Measurements from ENCODE around the gene PRDX1. TPM values are rescaled to one million over a fixed set of nuclear protein-coding genes. Genes with fewer than 3 reads are reported as not detected.
"Not testable (repeated sequence)": the region's sequence is repeated elsewhere in the genome, so short reads cannot be mapped to it uniquely, and the experiment has no call there.

Gene PRDX1
- total and polyA plus RNA-seq, 12 donors: 343 to 908 (median 452) TPM

DNA sequence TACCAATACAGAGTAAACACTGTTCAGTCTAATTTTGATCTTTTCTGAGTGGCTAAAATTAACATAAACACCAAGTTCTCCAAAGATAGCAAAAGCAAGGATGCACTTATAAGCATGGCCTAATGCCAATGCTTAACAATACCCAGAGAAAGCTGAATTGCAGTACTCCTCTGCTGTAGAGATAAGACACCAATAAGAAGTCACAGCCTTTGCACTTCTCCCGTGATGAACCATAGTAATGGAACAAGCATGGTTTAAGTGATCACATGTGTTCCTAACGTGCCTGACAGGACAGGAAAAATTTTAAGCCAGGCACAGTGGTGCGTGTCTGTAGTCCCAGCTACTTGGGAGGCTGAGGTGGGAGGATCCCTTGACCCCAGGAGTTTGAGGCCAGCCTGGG lies 5.6 kb downstream of the PRDX1 start:
- no peak overlapping the region for H3K27ac ChIP-seq
- no peaks in the 10 kb centered on the region for H3K9me3 ChIP-seq (replicated peaks in 1 of 3)
- peaks cover 0 to 70% of the 10 kb centered on the region in 2 donors for H3K36me3 ChIP-seq (replicated peaks in 1 of 2)
- H3K4me3 ChIP-seq: no peak overlapping the region
- H3K4me1 ChIP-seq (replicated peaks in 1 of 2): peaks cover 5 to 21% of the 10 kb centered on the region in 2 donors
- no peaks in the 10 kb centered on the region for H3K27me3 ChIP-seq
- intact Hi-C loops (cut with DNase I): loop anchor here in 1 of 2 donors (5.0 kb wide), 1 partner anchor 51 kb away; no protein-coding TSS in a partner anchor
- 54 to 76% (median 60%) methylated on average over 3 of the region's 3 CpGs for WGBS, 4 donors
- no peak for DNase-seq
- TF ChIP-seq POLR2A (IDR thresholded peaks at IDR 0.05) (no peak), CTCF (IDR thresholded peaks at IDR 0.05) (no peak)

- intact Hi-C loops (cut with DNase I): loop anchor here in 1 of 2 donors (5.0 kb wide), 1 partner anchor 54 kb away; no protein-coding TSS in a partner anchor
These were observed 8.0 kb downstream of the PRDX1 start for GRCh38 chr1:45513532-45514260.

GRCh38 chr1:45512641-45513054 lies 9.0 kb downstream of the PRDX1 start:
- no peak for TF ChIP-seq POLR2A (IDR thresholded peaks at IDR 0.05)
- TF ChIP-seq CTCF (IDR thresholded peaks at IDR 0.05): peak; percentile 45 to 69 (median 66)
- peak; percentile 68 to 87 (median 71) for DNase-seq
- intact Hi-C loops (cut with DNase I): loop anchor here in 1 of 2 donors (5.0 kb wide), 1 partner anchor 55 kb away; no protein-coding TSS in a partner anchor

More at GRCh38 chr1:45513532-45514260, 8.0 kb downstream of the PRDX1 start:
- not testable (repeated sequence) for DNase-seq; H3K9me3 ChIP-seq (replicated peaks in 1 of 3); H3K27me3 ChIP-seq; H3K27ac ChIP-seq; H3K4me3 ChIP-seq
- Histone ChIP-seq H3K36me3 (replicated peaks in 1 of 2) (peaks cover 0 to 89% of the 10 kb centered on the region in 2 donors), H3K4me1 (replicated peaks in 1 of 2) (peaks cover 0 to 17% of the 10 kb centered on the region in 2 donors)
- WGBS, 4 donors: 65 to 76% (median 73%) methylated on average over 8 to 9 of the region's 9 CpGs

DNA sequence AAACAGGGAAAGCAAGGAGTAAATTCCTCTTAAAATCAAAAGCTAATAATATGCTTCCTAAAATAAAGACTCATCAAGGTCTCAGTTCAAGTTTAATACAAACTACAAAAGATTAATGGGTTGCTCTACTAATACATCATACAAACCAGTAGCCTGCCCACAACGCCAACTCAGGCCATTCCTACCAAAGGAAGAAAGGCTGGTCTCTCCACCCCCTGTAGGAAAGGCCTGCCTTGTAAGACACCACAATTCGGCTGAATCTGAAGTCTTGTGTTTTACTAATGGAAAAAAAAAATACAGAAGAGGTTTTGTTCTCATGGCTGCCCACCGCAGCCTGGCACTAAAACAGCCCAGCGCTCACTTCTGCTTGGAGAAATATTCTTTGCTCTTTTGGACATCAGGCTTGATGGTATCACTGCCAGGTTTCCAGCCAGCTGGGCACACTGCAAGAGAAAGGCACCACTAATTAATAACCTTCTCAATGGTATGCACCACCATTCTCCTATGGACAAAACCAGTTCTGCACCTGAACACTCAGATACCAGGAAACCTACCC lies 10.6 kb downstream of the PRDX1 start:
- no peak overlapping the region for H3K4me3 ChIP-seq
- peaks cover 0 to 69% of the 10 kb centered on the region in 2 donors for H3K36me3 ChIP-seq (replicated peaks in 1 of 2)
- H3K27me3 ChIP-seq: no peaks in the 10 kb centered on the region
- no peaks in the 10 kb centered on the region for H3K9me3 ChIP-seq (replicated peaks in 1 of 3)
- DNase-seq: no peak
- peak overlapping the region in 1 of 5 donors; percentile 30 for H3K27ac ChIP-seq
- intact Hi-C loops (cut with DNase I): loop anchor here in 1 of 2 donors (5.0 kb wide), 1 partner anchor 56 kb away; no protein-coding TSS in a partner anchor
- peaks cover 0 to 14% of the 10 kb centered on the region in 2 donors for H3K4me1 ChIP-seq (replicated peaks in 1 of 2)
- TF ChIP-seq POLR2A (IDR thresholded peaks at IDR 0.05): no peak
- no peak for TF ChIP-seq CTCF (IDR thresholded peaks at IDR 0.05)
- 78 to 89% (median 81%) methylated on average over 4 of the region's 4 CpGs for WGBS, 4 donors

More at GRCh38 chr1:45512641-45513054, 9.0 kb downstream of the PRDX1 start:
- Histone ChIP-seq H3K27me3 (no peaks in the 10 kb centered on the region), H3K4me3 (no peak overlapping the region), H3K36me3 (replicated peaks in 1 of 2) (peaks cover 0 to 84% of the 10 kb centered on the region in 2 donors), H3K9me3 (replicated peaks in 1 of 3) (no peaks in the 10 kb centered on the region), H3K27ac (no peak overlapping the region), H3K4me1 (replicated peaks in 1 of 2) (peaks cover 0 to 14% of the 10 kb centered on the region in 2 donors)
- WGBS, 4 donors: 94 to 100% (median 99%) methylated on average over 1 of the region's 1 CpG
